GM21825 (cell line): Measurements from ENCODE around the gene PHAX.
"Not testable (repeated sequence)": the region's sequence is repeated elsewhere in the genome, so short reads cannot be mapped to it uniquely, and the experiment has no call there.

Source experiments
- ATAC-seq: cut with Tn5 transposase; IDR thresholded peaks from one replicate; pipeline ENCODE4 v1.9.1; 2021; ENCODE audit warnings: mild to moderate bottlenecking, moderate library complexity; ENCODE audit not compliant: unreplicated experiment

Gene PHAX

GRCh38 chr5:126599971-126600630, 646 bp upstream of the PHAX start:
- not testable (repeated sequence) for ATAC-seq

DNA sequence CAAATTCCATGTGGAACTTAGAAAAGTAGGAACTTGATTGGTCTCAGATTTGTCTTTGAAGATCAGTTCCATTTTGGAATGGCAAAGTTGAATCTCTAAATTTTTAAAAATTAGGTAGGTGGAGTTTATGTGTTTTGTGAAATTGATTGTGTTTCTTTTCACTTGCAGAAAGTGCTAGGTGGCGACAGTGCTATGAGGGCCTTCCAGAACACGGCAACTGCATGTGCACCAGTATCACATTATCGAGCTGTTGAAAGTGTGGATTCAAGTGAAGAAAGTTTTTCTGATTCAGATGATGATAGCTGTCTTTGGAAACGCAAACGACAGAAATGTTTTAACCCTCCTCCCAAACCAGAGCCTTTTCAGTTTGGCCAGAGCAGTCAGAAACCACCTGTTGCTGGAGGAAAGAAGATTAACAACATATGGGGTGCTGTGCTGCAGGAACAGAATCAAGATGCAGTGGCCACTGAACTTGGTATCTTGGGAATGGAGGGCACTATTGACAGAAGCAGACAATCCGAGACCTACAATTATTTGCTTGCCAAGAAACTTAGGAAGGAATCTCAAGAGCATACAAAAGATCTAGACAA, 2.8 kb downstream of the PHAX start:
- no peak for ATAC-seq

DNA sequence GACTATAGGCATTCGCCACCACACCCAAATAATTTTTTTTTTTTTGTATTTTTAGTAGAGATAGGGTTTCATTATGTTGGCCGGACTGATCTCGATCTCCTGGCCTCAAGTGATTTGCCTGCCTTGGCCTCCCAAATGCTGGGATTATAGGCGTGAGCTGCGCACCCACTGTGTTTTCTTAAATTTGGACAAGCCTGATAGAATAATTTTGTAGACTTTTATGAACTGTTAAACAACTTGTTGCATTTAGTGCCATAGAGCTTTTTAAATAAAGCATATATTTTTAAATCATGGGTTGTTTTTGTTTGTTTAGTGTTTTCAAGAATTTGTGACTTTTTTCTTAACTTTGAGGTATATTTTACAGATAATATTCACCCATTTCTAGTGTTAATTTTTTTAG, 4.8 kb downstream of the PHAX start:
- ATAC-seq = no peak

DNA sequence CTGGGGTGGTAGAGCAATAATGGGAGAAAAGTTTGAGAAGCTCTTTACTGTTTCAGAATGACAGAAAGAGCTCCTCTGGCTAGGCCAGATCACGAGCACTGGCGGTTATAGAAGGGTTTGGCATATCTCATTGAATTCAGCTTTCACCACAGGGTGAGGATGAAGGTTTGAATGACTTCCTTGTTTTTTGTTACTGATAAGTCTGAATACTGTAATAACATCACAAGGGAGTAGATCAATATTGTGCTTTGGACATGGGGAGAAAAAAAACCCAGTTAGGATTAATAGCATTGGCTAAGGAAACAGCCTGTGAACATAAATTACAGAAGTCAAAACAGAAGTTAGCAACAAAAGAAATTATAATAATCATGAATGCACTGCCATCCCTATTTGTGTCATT, 9.4 kb downstream of the PHAX start:
- no peak for ATAC-seq

DNA sequence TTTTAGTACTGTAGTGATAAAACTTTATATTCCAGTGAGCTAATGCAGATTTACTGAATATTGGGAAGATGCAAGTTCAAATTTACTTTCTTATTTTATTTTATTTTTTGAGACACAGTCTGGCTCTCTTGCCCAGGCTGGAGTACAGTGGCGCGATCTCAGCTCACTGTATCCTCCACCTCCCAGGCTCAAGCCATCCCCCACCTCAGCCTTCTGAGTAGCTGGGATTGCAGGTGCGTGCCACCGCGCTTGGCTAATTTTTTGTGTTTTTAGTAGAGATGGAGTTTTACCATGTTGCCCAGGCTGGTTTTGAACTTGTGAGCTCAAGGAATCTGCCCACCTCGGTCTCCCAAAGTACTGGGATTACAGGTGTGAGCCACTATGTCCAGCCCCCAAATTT, 9.9 kb downstream of the PHAX start:
- no peak for ATAC-seq

- ATAC-seq = no peak
Measured at GRCh38 chr5:126613941-126614592, 13.3 kb downstream of the PHAX start.

GRCh38 chr5:126615286-126615685, 14.5 kb downstream of the PHAX start:
- peak; percentile 92 for ATAC-seq

DNA sequence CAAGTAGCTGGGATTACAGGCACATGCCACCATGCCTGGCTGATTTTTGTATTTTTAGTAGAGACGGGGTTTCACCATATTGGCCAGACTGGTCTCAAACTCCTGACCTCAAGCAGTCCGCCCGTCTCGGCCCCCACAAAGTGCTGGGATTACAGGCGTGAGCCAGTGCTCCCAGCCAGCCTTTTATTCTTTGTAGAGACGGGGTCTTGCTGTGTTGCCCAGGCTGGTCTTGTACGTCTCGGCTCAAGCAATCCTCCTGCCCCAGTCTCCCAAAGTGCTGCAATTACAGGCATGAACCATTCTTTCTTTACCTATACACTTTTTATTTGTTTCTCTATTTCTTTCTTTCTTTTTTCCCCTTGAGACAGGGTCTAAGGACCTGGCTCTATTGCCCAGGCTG, 16.9 kb downstream of the PHAX start:
- not testable (repeated sequence) for ATAC-seq

- ATAC-seq = no peak
Measured at GRCh38 chr5:126619781-126620180, 19.0 kb downstream of the PHAX start.

DNA sequence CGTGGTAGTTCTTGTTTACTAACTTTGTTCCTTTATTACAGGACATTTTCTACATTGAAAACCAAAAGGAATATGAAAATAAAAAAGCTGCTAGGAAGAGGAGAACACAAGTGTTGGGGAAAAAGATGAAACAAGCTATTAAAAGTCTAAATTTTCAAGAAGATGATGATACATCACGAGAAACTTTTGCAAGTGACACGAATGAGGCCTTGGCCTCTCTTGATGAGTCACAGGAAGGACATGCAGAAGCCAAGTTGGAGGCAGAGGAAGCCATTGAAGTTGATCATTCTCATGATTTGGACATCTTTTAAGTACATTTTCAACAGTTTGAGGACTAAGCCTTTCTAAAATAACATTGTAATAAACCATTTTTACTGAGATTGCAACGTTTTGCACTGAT, 23.8 kb downstream of the PHAX start:
- ATAC-seq = no peak

GRCh38 chr5:126628102-126628501, 27.4 kb downstream of the PHAX start:
- no peak for ATAC-seq

DNA sequence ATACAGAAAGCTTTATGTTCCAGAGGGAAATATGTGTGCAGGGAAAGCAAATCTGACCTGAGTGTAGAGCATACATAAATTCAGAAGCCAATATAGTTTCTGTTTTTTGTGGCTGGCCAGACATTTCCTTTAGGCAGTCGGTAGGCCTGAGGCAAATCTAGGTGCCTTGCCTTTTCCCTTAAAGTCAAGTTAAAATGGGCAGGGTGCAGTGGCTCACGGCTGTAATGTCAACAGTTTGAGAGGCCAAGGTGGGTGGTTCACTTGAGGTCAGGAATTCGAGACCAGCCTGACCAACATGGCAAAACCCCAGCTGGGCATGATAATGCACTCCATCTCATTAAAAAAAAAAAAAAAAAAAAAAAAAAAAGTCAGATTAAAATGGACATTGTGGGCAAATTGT, 31.2 kb downstream of the PHAX start:
- no peak for ATAC-seq

DNA sequence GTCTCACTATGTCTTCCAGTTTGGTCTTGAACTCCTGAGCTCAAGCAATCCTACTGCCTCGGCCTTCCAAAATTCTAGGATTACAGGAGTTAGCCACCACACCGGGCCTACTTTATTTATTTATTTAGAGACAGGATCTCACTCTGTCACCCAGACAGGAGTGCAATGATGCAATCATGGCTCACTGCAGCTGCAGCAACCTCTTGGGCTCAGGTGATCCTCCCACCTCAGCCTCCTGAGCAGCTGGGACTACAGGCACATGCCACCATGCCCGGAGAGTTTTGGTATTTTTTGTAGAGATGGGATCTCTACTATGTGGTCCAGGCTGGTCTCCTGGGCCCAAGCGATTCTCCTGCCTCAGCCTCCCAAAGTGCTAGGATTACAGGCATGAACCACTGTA, 32.8 kb downstream of the PHAX start:
- no peak for ATAC-seq

DNA sequence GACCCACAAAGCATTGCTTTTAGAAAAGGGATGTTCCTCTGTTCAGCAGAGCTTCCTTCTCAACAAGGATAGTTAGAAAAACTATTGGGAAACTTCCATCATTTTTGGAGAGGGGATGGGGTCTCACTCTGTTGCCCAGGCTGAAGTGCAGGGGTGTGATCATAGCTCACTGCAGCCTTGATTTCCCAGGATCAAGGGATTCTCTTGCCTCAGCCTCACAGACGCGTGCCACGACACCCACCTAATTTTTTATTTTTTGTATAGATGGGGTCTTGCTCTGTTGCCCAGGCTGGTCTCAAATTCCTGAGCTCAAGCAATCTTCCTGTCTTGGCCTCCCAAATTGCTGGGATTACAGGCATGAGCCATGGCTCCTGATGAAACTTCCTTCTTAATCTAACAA, 34.8 kb downstream of the PHAX start:
- no peak for ATAC-seq

- ATAC-seq = no peak
Measured at GRCh38 chr5:126636956-126637355, 36.2 kb downstream of the PHAX start.

GRCh38 chr5:126640866-126641265, 40.1 kb downstream of the PHAX start:
- peak; percentile 31 for ATAC-seq

- ATAC-seq = peak; percentile 61
Measured at GRCh38 chr5:126641387-126641786, 40.6 kb downstream of the PHAX start.

DNA sequence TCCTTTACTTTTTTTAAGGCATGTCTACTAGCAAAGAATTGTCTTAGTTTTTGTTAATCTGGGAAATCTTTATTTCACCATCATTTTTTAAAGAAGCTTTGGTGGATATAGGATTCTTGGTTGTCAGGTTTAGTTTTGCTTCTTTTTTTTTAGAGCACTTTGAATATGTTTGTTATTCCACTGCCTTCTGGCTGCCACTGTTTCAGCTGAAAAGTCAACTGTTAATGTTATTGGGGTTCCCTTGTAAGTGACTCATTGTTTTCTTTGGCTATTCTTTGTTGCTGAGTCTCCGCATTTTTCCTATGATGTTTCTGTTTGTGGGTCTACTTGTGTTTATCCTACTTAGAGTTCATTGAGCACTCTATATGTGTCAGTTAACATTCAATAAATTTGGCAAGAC, 44.4 kb downstream of the PHAX start:
- no peak for ATAC-seq

DNA sequence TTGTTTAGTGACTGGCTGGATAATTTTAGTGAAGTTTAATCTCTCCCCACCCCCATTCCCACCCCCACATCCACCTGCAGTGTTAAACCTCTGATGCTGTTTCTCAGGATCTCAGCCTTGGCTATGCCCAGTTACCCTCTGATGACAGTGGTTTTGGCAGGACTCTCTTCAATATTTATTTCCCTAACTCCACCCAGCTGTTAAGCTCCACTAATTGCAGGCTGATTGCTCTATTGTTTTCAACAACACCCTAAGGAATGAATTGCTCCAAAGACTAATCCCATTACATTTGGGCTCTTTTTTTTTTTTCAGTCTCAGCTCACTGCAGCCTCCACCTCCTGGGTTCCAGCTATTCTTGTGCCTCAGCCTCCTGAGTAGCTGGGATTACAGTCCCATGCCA, 46.3 kb downstream of the PHAX start:
- no peak for ATAC-seq

DNA sequence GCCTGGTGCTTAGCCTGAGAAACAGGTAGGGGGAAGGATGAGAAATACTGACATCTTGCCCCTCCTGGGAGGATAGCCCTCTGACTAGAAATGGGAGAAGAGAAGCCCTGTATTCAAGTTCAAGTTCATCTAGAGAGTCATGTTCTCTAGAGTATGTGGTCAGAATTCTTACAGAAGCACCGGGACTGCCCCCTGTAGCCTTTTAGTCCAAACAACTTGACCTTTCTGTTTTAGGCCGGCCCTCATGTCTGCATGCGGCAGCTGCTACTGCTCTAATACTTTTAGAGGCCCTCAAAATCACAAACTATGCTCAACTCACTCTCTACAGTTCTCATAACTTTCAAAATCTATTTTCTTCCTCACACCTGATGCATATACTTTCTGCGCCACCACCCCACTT, 47.7 kb downstream of the PHAX start:
- ATAC-seq = no peak

GRCh38 chr5:126649057-126649456, 48.3 kb downstream of the PHAX start:
- not testable (repeated sequence) for ATAC-seq

DNA sequence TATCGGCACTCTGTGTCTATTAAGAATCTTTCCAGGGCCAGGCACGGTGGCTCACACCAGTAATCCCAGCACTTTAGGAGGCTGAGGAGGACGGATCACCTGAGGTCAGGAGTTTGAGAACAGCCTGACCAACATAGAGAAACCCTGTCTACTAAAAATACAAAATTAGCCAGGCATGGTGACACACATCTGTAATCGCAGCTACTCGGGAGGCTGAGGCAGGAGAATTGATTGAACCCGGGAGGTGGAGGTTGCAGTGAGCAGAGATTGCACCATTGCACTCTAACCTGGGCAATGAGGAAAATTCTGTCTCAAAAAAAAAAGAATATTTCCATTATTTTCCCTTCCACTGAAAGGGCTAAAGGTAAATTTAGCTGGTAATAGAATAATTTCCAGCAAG, 49.0 kb downstream of the PHAX start:
- ATAC-seq = not testable (repeated sequence)
